WTC11 (cell line): ENCODE results near the gene KRT6C. TPM values are rescaled to one million over a fixed set of nuclear protein-coding genes. Genes with fewer than 3 reads are reported as not detected.

Source experiments
- ATAC-seq: fragments of 200-7000 bp; cut with Tn5 transposase; 2 replicates; pipeline ENCODE4 v1.10.0; 2021; ENCODE audit warnings: mild to moderate bottlenecking, moderate library complexity
- CTCF ChIA-PET: fragments of 300-600 bp; sonication (Branson Sonifier 250); formaldehyde crosslinking; loops from one replicate; lab custom pipeline; 2021; ENCODE audit warnings: antibody characterized with exemption; lab: Charles Lee
- POLR2A ChIA-PET: fragments of 350-600 bp; sonication (Branson Sonifier 250); formaldehyde crosslinking; loops from one replicate; lab custom pipeline; 2021; ENCODE audit warnings: antibody characterized with exemption; lab: Charles Lee
- DNase-seq: peaks from one replicate; pipeline ENCODE4 v3.0.0; 2021; ENCODE audit warnings: low spot score
- H3K27ac Mint-ChIP-seq: 2 replicates; pipeline ENCODE4 v1.8.0; 2021; ENCODE audit warnings: mixed read lengths
- H3K27me3 Mint-ChIP-seq: 2 replicates; pipeline ENCODE4 v1.8.0; 2021; ENCODE audit warnings: low read depth, mild to moderate bottlenecking, moderate library complexity, mixed read lengths
- H3K36me3 Mint-ChIP-seq: 2 replicates; pipeline ENCODE4 v1.8.0; 2021; ENCODE audit warnings: mixed read lengths
- H3K4me1 Mint-ChIP-seq: 2 replicates; pipeline ENCODE4 v1.8.0; 2022; ENCODE audit warnings: mixed read lengths
- H3K4me3 Mint-ChIP-seq: 2 replicates; pipeline ENCODE4 v1.8.0; 2021; ENCODE audit warnings: mild to moderate bottlenecking, moderate library complexity, mixed read lengths
- H3K9me3 Mint-ChIP-seq: 2 replicates; pipeline ENCODE4 v1.8.0; 2021; ENCODE audit warnings: mixed read lengths
- ARID4B ChIP-seq: sonication (generic); formaldehyde crosslinking; IDR thresholded peaks from 2 replicates; pipeline ENCODE4 v1.8.0; 2023; ENCODE audit warnings: missing genetic modification reagents, mild to moderate bottlenecking, borderline replicate concordance
- E2F1 ChIP-seq: sonication (generic); formaldehyde crosslinking; IDR thresholded peaks from 2 replicates; pipeline ENCODE4 v1.8.0; 2022; ENCODE audit warnings: mild to moderate bottlenecking, missing genetic modification reagents
- ELF4 ChIP-seq: sonication (generic); formaldehyde crosslinking; IDR thresholded peaks from 2 replicates; pipeline ENCODE4 v1.8.1; 2022; ENCODE audit warnings: low read depth, mild to moderate bottlenecking, moderate library complexity, missing genetic modification reagents
- FOXJ3 ChIP-seq: sonication (generic); formaldehyde crosslinking; IDR thresholded peaks from 2 replicates; pipeline ENCODE4 v1.9.0; 2021; ENCODE audit warnings: missing genetic modification reagents, mild to moderate bottlenecking, borderline replicate concordance
- FOXP4 ChIP-seq: sonication (generic); formaldehyde crosslinking; IDR thresholded peaks from 2 replicates; pipeline ENCODE4 v1.8.0; 2022; ENCODE audit warnings: mild to moderate bottlenecking, missing genetic modification reagents
- GTF2I ChIP-seq: fragments of 250-450 bp; sonication (Bioruptor Pico); conservative IDR thresholded peaks from 2 replicates; pipeline ENCODE4 v1.4.0; 2021; ENCODE audit warnings: mild to moderate bottlenecking
- JAZF1 ChIP-seq: fragments of 250-450 bp; sonication (Bioruptor Pico); IDR thresholded peaks from 2 replicates; pipeline ENCODE4 v1.9.0; 2021; ENCODE audit warnings: moderate library complexity, mild to moderate bottlenecking, inconsistent platforms
- JUN ChIP-seq: sonication (generic); formaldehyde crosslinking; IDR thresholded peaks from 2 replicates; pipeline ENCODE4 v1.8.0; 2023; ENCODE audit warnings: mild to moderate bottlenecking, missing genetic modification reagents
- MYBL2 ChIP-seq: sonication (generic); formaldehyde crosslinking; IDR thresholded peaks from 2 replicates; pipeline ENCODE4 v1.8.1; 2023; ENCODE audit warnings: mild to moderate bottlenecking, moderate library complexity, missing genetic modification reagents
- NR2C2 ChIP-seq: sonication (generic); formaldehyde crosslinking; IDR thresholded peaks from 2 replicates; pipeline ENCODE4 v1.8.0; 2022; ENCODE audit warnings: mild to moderate bottlenecking, missing genetic modification reagents
- SMAD4 ChIP-seq: sonication (generic); formaldehyde crosslinking; IDR thresholded peaks from 2 replicates; pipeline ENCODE4 v1.8.0; 2022; ENCODE audit warnings: mild to moderate bottlenecking, missing genetic modification reagents
- TEAD1 ChIP-seq: sonication (generic); formaldehyde crosslinking; IDR thresholded peaks from 2 replicates; pipeline ENCODE4 v1.8.0; 2022; ENCODE audit warnings: mild to moderate bottlenecking, missing genetic modification reagents
- TP53 ChIP-seq: sonication (generic); formaldehyde crosslinking; IDR thresholded peaks from 2 replicates; pipeline ENCODE4 v1.8.1; 2023; ENCODE audit warnings: mild to moderate bottlenecking, missing genetic modification reagents
- ZBTB43 ChIP-seq: sonication (generic); formaldehyde crosslinking; IDR thresholded peaks from 2 replicates; pipeline ENCODE4 v1.8.1; 2023; ENCODE audit warnings: mild to moderate bottlenecking, missing genetic modification reagents
- ZNF281 ChIP-seq: sonication (generic); formaldehyde crosslinking; IDR thresholded peaks from 2 replicates; pipeline ENCODE4 v1.8.0; 2023; ENCODE audit warnings: mild to moderate bottlenecking, missing genetic modification reagents
- ZNF423 ChIP-seq: fragments of 250-450 bp; sonication (Bioruptor Pico); IDR thresholded peaks from 2 replicates; pipeline ENCODE4 v2.1.2; 2022; ENCODE audit warnings: mild to moderate bottlenecking, moderate library complexity
- total RNA-seq: library from RNA; stranded (reverse); gene quantifications from 3 replicates; pipeline ENCODE4 v1.2.3, GENCODE V29; 2021
- TF ChIP-seq, protein P1 (sequence below): fragments of 250-450 bp; sonication (Bioruptor Pico); IDR thresholded peaks from 2 replicates; pipeline ENCODE4 v1.9.0; 2021; ENCODE audit warnings: mild to moderate bottlenecking, borderline replicate concordance
- TF ChIP-seq, protein P2 (sequence below): fragments of 250-450 bp; sonication (Bioruptor Pico); IDR thresholded peaks from 2 replicates; pipeline ENCODE4 v1.8.0; 2021; ENCODE audit warnings: mild to moderate bottlenecking
- TF ChIP-seq, protein P3 (sequence below): sonication (generic); formaldehyde crosslinking; IDR thresholded peaks from 2 replicates; pipeline ENCODE4 v1.8.0; 2022; ENCODE audit warnings: mild to moderate bottlenecking, missing genetic modification reagents

Gene KRT6C
- total RNA-seq, 1 experiment from 2014 or later: not detected

DNA sequence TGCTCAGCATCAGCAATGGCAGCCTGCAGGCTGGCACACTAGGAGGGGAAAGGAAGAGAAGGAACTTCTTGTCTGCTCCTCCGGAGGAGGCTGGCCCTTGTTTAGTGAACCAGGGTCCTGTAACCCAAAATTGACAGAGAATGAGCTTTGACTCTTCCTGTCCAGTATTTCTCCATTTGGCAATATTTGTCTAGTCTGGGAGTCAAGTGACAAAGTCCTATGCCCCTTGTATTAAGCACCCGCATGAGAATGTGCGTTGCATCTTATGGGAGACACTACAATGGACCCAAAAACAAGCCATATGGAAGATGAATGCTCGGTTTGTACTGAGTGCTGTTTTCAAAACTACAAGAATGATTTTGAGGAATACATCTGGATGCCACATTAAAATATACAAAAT lies 3.8 kb downstream of the KRT6C start (continued):
- TF ChIP-seq FOXP4 (CRISPR knock-in tag) (no peak), ZBTB43 (CRISPR knock-in tag) (no peak), ARID4B (no peak), TP53 (no peak), FOXJ3 (CRISPR knock-in tag) (no peak), ELF4 (CRISPR knock-in tag) (no peak), TEAD1 (CRISPR knock-in tag) (no peak), JUN (CRISPR knock-in tag) (no peak), GTF2I (CRISPR knock-in tag) (no peak)
- TF ChIP-seq, protein P1, sequence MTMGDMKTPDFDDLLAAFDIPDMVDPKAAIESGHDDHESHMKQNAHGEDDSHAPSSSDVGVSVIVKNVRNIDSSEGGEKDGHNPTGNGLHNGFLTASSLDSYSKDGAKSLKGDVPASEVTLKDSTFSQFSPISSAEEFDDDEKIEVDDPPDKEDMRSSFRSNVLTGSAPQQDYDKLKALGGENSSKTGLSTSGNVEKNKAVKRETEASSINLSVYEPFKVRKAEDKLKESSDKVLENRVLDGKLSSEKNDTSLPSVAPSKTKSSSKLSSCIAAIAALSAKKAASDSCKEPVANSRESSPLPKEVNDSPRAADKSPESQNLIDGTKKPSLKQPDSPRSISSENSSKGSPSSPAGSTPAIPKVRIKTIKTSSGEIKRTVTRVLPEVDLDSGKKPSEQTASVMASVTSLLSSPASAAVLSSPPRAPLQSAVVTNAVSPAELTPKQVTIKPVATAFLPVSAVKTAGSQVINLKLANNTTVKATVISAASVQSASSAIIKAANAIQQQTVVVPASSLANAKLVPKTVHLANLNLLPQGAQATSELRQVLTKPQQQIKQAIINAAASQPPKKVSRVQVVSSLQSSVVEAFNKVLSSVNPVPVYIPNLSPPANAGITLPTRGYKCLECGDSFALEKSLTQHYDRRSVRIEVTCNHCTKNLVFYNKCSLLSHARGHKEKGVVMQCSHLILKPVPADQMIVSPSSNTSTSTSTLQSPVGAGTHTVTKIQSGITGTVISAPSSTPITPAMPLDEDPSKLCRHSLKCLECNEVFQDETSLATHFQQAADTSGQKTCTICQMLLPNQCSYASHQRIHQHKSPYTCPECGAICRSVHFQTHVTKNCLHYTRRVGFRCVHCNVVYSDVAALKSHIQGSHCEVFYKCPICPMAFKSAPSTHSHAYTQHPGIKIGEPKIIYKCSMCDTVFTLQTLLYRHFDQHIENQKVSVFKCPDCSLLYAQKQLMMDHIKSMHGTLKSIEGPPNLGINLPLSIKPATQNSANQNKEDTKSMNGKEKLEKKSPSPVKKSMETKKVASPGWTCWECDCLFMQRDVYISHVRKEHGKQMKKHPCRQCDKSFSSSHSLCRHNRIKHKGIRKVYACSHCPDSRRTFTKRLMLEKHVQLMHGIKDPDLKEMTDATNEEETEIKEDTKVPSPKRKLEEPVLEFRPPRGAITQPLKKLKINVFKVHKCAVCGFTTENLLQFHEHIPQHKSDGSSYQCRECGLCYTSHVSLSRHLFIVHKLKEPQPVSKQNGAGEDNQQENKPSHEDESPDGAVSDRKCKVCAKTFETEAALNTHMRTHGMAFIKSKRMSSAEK (CRISPR knock-in tag): no peak
- TF ChIP-seq, protein P2, sequence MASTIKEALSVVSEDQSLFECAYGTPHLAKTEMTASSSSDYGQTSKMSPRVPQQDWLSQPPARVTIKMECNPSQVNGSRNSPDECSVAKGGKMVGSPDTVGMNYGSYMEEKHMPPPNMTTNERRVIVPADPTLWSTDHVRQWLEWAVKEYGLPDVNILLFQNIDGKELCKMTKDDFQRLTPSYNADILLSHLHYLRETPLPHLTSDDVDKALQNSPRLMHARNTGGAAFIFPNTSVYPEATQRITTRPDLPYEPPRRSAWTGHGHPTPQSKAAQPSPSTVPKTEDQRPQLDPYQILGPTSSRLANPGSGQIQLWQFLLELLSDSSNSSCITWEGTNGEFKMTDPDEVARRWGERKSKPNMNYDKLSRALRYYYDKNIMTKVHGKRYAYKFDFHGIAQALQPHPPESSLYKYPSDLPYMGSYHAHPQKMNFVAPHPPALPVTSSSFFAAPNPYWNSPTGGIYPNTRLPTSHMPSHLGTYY (CRISPR knock-in tag): no peak
- TF ChIP-seq, protein P3, sequence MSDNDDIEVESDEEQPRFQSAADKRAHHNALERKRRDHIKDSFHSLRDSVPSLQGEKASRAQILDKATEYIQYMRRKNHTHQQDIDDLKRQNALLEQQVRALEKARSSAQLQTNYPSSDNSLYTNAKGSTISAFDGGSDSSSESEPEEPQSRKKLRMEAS (CRISPR knock-in tag): no peak

DNA sequence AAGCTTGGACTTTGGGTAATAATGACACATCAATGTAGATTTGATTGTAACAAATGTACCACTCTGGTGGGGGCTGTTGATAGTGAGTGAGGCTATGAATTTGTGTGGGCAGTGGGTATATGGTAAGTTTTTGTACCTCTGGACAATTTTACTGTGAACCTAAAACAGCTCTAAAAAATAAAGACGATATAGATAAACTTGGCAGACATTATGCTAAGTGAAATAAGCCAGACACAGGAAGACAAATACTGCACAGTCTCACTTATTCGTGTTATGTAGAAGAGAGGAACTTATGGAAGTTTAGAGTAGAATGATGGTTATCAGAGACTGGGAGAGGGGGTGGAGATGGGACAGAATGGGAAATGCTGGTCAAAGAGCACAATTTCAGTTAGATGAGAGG lies 8.7 kb downstream of the KRT6C start:
- no peaks in the 10 kb centered on the region for H3K36me3 Mint-ChIP-seq
- ChIA-PET CTCF (no interaction called here), POLR2A (no interaction called here)
- no peak for ATAC-seq
- no peaks in the 10 kb centered on the region; the same call in 1 of the 2 replicates for H3K27me3 Mint-ChIP-seq
- no peaks in the 10 kb centered on the region for H3K4me1 Mint-ChIP-seq
- DNase-seq: no peak
- no peak overlapping the region for H3K27ac Mint-ChIP-seq
- peaks cover 17% of the 10 kb centered on the region for H3K9me3 Mint-ChIP-seq
- no peak overlapping the region for H3K4me3 Mint-ChIP-seq
- no peak for TF ChIP-seq MYBL2 (CRISPR knock-in tag)
- TF ChIP-seq SMAD4 (CRISPR knock-in tag): no peak
- TF ChIP-seq NR2C2: no peak
- TF ChIP-seq E2F1 (CRISPR knock-in tag): no peak
- TF ChIP-seq FOXJ3 (CRISPR knock-in tag): no peak
- TF ChIP-seq ZNF423: no peak
- no peak for TF ChIP-seq JAZF1
- TF ChIP-seq ZNF281 (CRISPR knock-in tag): no peak
